K562 (cell line): ENCODE data around the gene AKAP6. TPM values are rescaled to one million over a fixed set of nuclear protein-coding genes. Genes with fewer than 3 reads are reported as not detected.

Experiments used
- ATAC-seq: fragments of 200-7000 bp; cut with Tn5 transposase; 3 replicates; pipeline ENCODE4 v1.9.1; 2020; ENCODE audit warnings: moderate library complexity
- BruUV-seq: library from RNA; stranded (reverse); fragments of 400-500 nt; replicated peaks from 2 replicates; lab custom pipeline; 2021; lab: Mats Ljungman, UMichigan
- CTCF ChIA-PET: fragments of 300-600 bp; formaldehyde crosslinking; extraction: SDS; loops from one replicate; lab custom pipeline; 2021; ENCODE audit warnings: low intra/inter-chr PET ratio; lab: Yijun Ruan, JAX
- POLR2A ChIA-PET: fragments of 300-600, 350-650 bp; sonication (Branson Sonifier 250); formaldehyde crosslinking; extraction: SDS; loops from one replicate; lab custom pipeline; 2021; ENCODE audit warnings: antibody characterized with exemption, inconsistent platforms; lab: Yijun Ruan, JAX
- DNase-seq, 4 experiments: peaks; one replicate each; pipeline versions ENCODE4 v3.0.0 to v3.0.0-alpha.2; 2011 to 2018; ENCODE audit warnings: low spot score in 3 of 4, mixed read lengths in 3 of 4; ENCODE audit errors: extremely low read depth in 1 of 4
- FAIRE-seq: peaks from 2 replicates; lab custom pipeline; 2011; peaks lifted over from hg19 to GRCh38; lab: Jason Lieb, UNC
- H2AFZ ChIP-seq: 2 replicates; pipeline ENCODE4 v1.6.0; 2011; ENCODE audit warnings: low read depth, low read length, control low read depth, inconsistent platforms
- H3K27ac ChIP-seq: fragments of 200-600 bp; 3 replicates; pipeline ENCODE4 v1.8.0; 2011; ENCODE audit warnings: low read depth, mild to moderate bottlenecking, control low read depth, inconsistent platforms, low read length, moderate library complexity, mixed read lengths; ENCODE audit errors: extremely low read depth
- H3K27me3 ChIP-seq, 2 experiments: fragments of 300-600 bp in 1 of 2; 2 replicates in 1 of 2; 3 replicates in 1 of 2; pipeline versions ENCODE4 v1.6.0 to v1.8.0; 2011; ENCODE audit warnings: inconsistent platforms in 2 of 2, low read length in 2 of 2, mild to moderate bottlenecking in 1 of 2, mixed read lengths in 1 of 2, moderate library complexity in 1 of 2; ENCODE audit not compliant: control insufficient read depth in 2 of 2, insufficient read depth in 2 of 2
- H3K36me3 ChIP-seq: fragments of 300-600 bp; 3 replicates; pipeline ENCODE4 v1.8.0; 2011; ENCODE audit warnings: mild to moderate bottlenecking, low read length, inconsistent platforms; ENCODE audit not compliant: control insufficient read depth, insufficient read depth
- H3K4me1 ChIP-seq, 2 experiments: fragments of 200-600 bp in 1 of 2; replicated peaks in 1 of 2; 2 replicates in 1 of 2; 3 replicates in 1 of 2; pipeline versions ENCODE4 v1.5.1 to v1.8.0; 2011; ENCODE audit warnings: inconsistent platforms in 2 of 2, low read length in 2 of 2, mild to moderate bottlenecking in 1 of 2, mixed read lengths in 1 of 2, moderate library complexity in 1 of 2; ENCODE audit not compliant: control insufficient read depth in 2 of 2, insufficient read depth in 2 of 2
- H3K4me2 ChIP-seq: 2 replicates; pipeline ENCODE4 v1.6.1; 2011; ENCODE audit warnings: low read length, control low read depth, inconsistent platforms, mixed read lengths; ENCODE audit not compliant: insufficient read depth
- H3K4me3 ChIP-seq: fragments of 200-600 bp; sonication (generic), shearing (Covaris generic); 2 replicates; pipeline ENCODE4 v1.5.1; 2016; ENCODE audit warnings: control low read depth, inconsistent platforms
- H3K79me2 ChIP-seq: fragments of 200-600 bp; 3 replicates; pipeline ENCODE4 v1.8.0; 2011; ENCODE audit warnings: low read length, inconsistent platforms; ENCODE audit not compliant: control insufficient read depth, insufficient read depth
- H3K9ac ChIP-seq, 2 experiments: 2 replicates each; pipeline versions ENCODE4 v1.6.0 to v1.6.1; 2011; ENCODE audit warnings: low read depth in 2 of 2, low read length in 2 of 2, control low read depth in 1 of 2, inconsistent platforms in 1 of 2, mild to moderate bottlenecking in 1 of 2, mixed read lengths in 1 of 2; ENCODE audit not compliant: insufficient read depth in 1 of 2
- H3K9me1 ChIP-seq: one replicate; pipeline ENCODE4 v1.6.0; 2011; ENCODE audit warnings: inconsistent platforms, mild to moderate bottlenecking, low read length, moderate library complexity; ENCODE audit not compliant: control insufficient read depth, insufficient read depth
- H3K9me3 ChIP-seq: replicated peaks from 2 replicates; pipeline ENCODE4 v1.5.1; 2011; ENCODE audit warnings: low read depth, low read length, inconsistent platforms; ENCODE audit not compliant: control insufficient read depth, insufficient read depth
- H4K20me1 ChIP-seq: replicated peaks from 2 replicates; pipeline ENCODE4 v1.6.1; 2011; ENCODE audit warnings: low read length, inconsistent platforms, mixed read lengths; ENCODE audit not compliant: control insufficient read depth, insufficient read depth
- CXXC5 ChIP-seq: fragments of 250-450 bp; sonication (Bioruptor Pico); IDR thresholded peaks from 2 replicates; pipeline ENCODE4 v1.8.0; 2022; ENCODE audit warnings: inconsistent platforms, mild to moderate bottlenecking, moderate library complexity
- DDX20 ChIP-seq: fragments of 450-650 bp; IDR thresholded peaks from 2 replicates; pipeline ENCODE4 v1.6.1; 2016; ENCODE audit warnings: missing genetic modification characterization, low read depth, mild to moderate bottlenecking, missing compliant biosample characterization, moderate library complexity
- DPF2 ChIP-seq: fragments of 450-650 bp; IDR thresholded peaks from 2 replicates; pipeline ENCODE4 v1.6.1; 2016
- GABPB2 ChIP-seq: fragments of 250-450 bp; sonication (Bioruptor Pico); conservative IDR thresholded peaks from 2 replicates; pipeline ENCODE4 v1.5.1; 2021; ENCODE audit warnings: mild to moderate bottlenecking
- ILK ChIP-seq: fragments of 450-650 bp; IDR thresholded peaks from 2 replicates; pipeline ENCODE4 v1.6.1; 2016; ENCODE audit warnings: missing genetic modification characterization, low read depth, mild to moderate bottlenecking, missing compliant biosample characterization, moderate library complexity, borderline replicate concordance
- MIER1 ChIP-seq: fragments of 450-650 bp; IDR thresholded peaks from 2 replicates; pipeline ENCODE4 v1.6.1; 2016; ENCODE audit warnings: antibody characterized with exemption, mild to moderate bottlenecking, low read depth
- SMARCA4 ChIP-seq: fragments of 450-650 bp; IDR thresholded peaks from 2 replicates; pipeline ENCODE4 v1.6.1; 2016
- SMARCB1 ChIP-seq: IDR thresholded peaks from 2 replicates; pipeline ENCODE4 v1.6.1; 2011; ENCODE audit warnings: improper control_type of control experiment, low read depth; ENCODE audit not compliant: insufficient read length
- ZBED1 ChIP-seq: IDR thresholded peaks from 2 replicates; pipeline ENCODE4 v1.6.1; 2014
- ZNF699 ChIP-seq: fragments of 250-450 bp; sonication (Bioruptor Pico); IDR thresholded peaks from 2 replicates; pipeline ENCODE4 v1.8.0; 2021; ENCODE audit warnings: mild to moderate bottlenecking, moderate library complexity; ENCODE audit not compliant: insufficient replicate concordance
- WGBS: fragments of 100-300 bp; shearing (Covaris generic); methylation state at CpG from one replicate; pipeline ENCODE4 v1.1.6; 2016; ENCODE audit warnings: low coverage, mixed read lengths; ENCODE audit not compliant: insufficient coverage; ENCODE audit errors: missing lambda C conversion rate; 5-methylcytosine and 5-hydroxymethylcytosine counted together
- in situ Hi-C: fragments of 300-500 bp; cut with MboI; formaldehyde crosslinking; loops from 4 replicates; pipeline ENCODE4 v1.15.0; 2018; ENCODE audit warnings: inconsistent platforms, mixed read lengths
- intact Hi-C: fragments of 100-400 bp; cut with micrococcal nuclease; formaldehyde crosslinking; loops from 2 replicates; pipeline ENCODE4 v1.14.2; 2022
- polyA plus RNA-seq, 8 experiments: library from polyadenylated mRNA; depleted of rRNA in 4 of 8; stranded (reverse) in 5 of 8; unstranded in 3 of 8; fragments of >200 nt; fragmentation: Nextera tagmentation in 2 of 8; fragmentation: Illumina TruSeq in 1 of 8; extraction: Ambion mirVana in 2 of 8; extraction: Trizol in 1 of 8; gene quantifications; 2 replicates each; pipeline versions ENCODE4 v1.2.1 to v1.2.3, GENCODE V29; 2011 to 2014; ENCODE audit warnings: inconsistent platforms in 1 of 8, missing spikeins in 1 of 8
- total RNA-seq, 7 experiments: library from RNA; depleted of rRNA in 6 of 7; stranded (reverse); fragments of >200 nt in 6 of 7; fragmentation: Illumina TruSeq in 2 of 7; extraction: Trizol in 2 of 7; gene quantifications; 2 replicates each; pipeline versions ENCODE4 v1.2.1 to v1.2.3, GENCODE V29; 2011 to 2021; ENCODE audit warnings: low replicate concordance in 1 of 7
- TF ChIP-seq, protein P1 (sequence below): fragments of 450-650 bp; IDR thresholded peaks from 2 replicates; pipeline ENCODE4 v1.6.1; 2017; ENCODE audit warnings: antibody characterized with exemption, mild to moderate bottlenecking
- TF ChIP-seq, protein P2 (sequence below): fragments of 200-800 bp; sonication (Bioruptor generic); IDR thresholded peaks from 2 replicates; pipeline ENCODE4 v1.6.1; 2017; ENCODE audit warnings: missing genetic modification characterization, missing compliant biosample characterization
- TF ChIP-seq, protein P3 (sequence below): fragments of 450-650 bp; IDR thresholded peaks from 2 replicates; pipeline ENCODE4 v1.6.1; 2018; ENCODE audit not compliant: partially characterized antibody

The AKAP6 gene
- total and polyA plus RNA-seq, 9 of the 15 experiments (the other 6 are each of a cell fraction or from before 2014, with no cell fraction given) = 0.03 to 1.7 (median 0.48) TPM

DNA sequence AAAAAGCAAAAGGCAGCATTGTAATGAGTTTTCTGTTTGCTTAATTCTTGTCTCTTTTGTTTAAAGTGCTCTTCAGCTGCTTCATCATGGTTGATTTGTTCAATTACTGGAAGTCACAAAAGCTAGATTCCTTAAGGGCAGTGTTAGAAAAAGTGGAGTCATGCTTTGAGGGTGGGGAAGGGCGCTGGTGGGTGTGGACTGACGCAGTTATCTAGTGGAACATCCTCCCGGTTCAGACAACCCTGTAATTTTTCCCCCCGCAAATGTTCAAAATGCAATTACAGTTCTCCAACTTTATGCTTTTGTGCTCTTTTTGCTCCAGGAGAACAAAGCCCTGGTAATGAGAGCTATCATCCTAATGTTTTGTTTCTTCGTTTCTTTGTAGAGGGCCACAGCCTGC lies 2.1 kb downstream of the AKAP6 start:
- H3K79me2 ChIP-seq = no peaks in the 10 kb centered on the region
- ATAC-seq (peak; percentile 93), FAIRE-seq (peak; percentile 93), DNase-seq (peak; percentile 18 to 73 (median 42))
- no peaks in the 10 kb centered on the region for H3K9me1 ChIP-seq
- ChIA-PET CTCF (no interaction called here), POLR2A (interaction anchor here (0.6 to 1.6 kb wide), 5 partner anchors 8 to 19 kb away, joined by 3 to 5 read pairs (median 3); no protein-coding TSS in a partner anchor)
- peak overlapping the region in 1 of 2 experiments; percentile 27; a peak in 1 of 4 replicates for H3K9ac ChIP-seq
- no peaks in the 10 kb centered on the region for H3K27me3 ChIP-seq
- H3K4me3 ChIP-seq = no peak overlapping the region
- H3K4me2 ChIP-seq = peak overlapping the region; percentile 45; the same call in 1 of the 2 replicates
- peaks cover 0 to 24% of the 10 kb centered on the region in 2 experiments; a peak in 3 of 5 replicates for H3K4me1 ChIP-seq
- 0% methylated on average over 4 of the region's 5 CpGs for WGBS
- intact Hi-C loops = loop anchor here (10.0 kb wide), 1 partner anchor 54 kb away; no protein-coding TSS in a partner anchor
- no peaks in the 10 kb centered on the region for H3K9me3 ChIP-seq
- in situ Hi-C loops = no loop called here
- H2AFZ ChIP-seq = peak overlapping the region; percentile 60
- H4K20me1 ChIP-seq = no peaks in the 10 kb centered on the region
- BruUV-seq = no TSS peak
- no peaks in the 10 kb centered on the region for H3K36me3 ChIP-seq
- peak overlapping the region; percentile 58 for H3K27ac ChIP-seq
- peak; percentile 55 for TF ChIP-seq DPF2
- TF ChIP-seq SMARCB1 = peak; percentile 25
- TF ChIP-seq, protein P1, sequence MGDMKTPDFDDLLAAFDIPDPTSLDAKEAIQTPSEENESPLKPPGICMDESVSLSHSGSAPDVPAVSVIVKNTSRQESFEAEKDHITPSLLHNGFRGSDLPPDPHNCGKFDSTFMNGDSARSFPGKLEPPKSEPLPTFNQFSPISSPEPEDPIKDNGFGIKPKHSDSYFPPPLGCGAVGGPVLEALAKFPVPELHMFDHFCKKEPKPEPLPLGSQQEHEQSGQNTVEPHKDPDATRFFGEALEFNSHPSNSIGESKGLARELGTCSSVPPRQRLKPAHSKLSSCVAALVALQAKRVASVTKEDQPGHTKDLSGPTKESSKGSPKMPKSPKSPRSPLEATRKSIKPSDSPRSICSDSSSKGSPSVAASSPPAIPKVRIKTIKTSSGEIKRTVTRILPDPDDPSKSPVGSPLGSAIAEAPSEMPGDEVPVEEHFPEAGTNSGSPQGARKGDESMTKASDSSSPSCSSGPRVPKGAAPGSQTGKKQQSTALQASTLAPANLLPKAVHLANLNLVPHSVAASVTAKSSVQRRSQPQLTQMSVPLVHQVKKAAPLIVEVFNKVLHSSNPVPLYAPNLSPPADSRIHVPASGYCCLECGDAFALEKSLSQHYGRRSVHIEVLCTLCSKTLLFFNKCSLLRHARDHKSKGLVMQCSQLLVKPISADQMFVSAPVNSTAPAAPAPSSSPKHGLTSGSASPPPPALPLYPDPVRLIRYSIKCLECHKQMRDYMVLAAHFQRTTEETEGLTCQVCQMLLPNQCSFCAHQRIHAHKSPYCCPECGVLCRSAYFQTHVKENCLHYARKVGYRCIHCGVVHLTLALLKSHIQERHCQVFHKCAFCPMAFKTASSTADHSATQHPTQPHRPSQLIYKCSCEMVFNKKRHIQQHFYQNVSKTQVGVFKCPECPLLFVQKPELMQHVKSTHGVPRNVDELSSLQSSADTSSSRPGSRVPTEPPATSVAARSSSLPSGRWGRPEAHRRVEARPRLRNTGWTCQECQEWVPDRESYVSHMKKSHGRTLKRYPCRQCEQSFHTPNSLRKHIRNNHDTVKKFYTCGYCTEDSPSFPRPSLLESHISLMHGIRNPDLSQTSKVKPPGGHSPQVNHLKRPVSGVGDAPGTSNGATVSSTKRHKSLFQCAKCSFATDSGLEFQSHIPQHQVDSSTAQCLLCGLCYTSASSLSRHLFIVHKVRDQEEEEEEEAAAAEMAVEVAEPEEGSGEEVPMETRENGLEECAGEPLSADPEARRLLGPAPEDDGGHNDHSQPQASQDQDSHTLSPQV = 0 out of 2 replicates have a peak, but pooled peaks have one; percentile 13
- peak; percentile 35; the same call in 1 of the 2 replicates for TF ChIP-seq CXXC5
- no peak for TF ChIP-seq ILK (tag)
- no peak for TF ChIP-seq DDX20 (tag)
- peak; percentile 42; the same call in 1 of the 2 replicates for TF ChIP-seq SMARCA4
- TF ChIP-seq, protein P2, sequence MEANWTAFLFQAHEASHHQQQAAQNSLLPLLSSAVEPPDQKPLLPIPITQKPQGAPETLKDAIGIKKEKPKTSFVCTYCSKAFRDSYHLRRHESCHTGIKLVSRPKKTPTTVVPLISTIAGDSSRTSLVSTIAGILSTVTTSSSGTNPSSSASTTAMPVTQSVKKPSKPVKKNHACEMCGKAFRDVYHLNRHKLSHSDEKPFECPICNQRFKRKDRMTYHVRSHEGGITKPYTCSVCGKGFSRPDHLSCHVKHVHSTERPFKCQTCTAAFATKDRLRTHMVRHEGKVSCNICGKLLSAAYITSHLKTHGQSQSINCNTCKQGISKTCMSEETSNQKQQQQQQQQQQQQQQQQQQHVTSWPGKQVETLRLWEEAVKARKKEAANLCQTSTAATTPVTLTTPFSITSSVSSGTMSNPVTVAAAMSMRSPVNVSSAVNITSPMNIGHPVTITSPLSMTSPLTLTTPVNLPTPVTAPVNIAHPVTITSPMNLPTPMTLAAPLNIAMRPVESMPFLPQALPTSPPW (CRISPR knock-in tag) = peak; percentile 29; the same call in 1 of the 2 replicates
- no peak for TF ChIP-seq ZNF699 (CRISPR knock-in tag)
- TF ChIP-seq, protein P3, sequence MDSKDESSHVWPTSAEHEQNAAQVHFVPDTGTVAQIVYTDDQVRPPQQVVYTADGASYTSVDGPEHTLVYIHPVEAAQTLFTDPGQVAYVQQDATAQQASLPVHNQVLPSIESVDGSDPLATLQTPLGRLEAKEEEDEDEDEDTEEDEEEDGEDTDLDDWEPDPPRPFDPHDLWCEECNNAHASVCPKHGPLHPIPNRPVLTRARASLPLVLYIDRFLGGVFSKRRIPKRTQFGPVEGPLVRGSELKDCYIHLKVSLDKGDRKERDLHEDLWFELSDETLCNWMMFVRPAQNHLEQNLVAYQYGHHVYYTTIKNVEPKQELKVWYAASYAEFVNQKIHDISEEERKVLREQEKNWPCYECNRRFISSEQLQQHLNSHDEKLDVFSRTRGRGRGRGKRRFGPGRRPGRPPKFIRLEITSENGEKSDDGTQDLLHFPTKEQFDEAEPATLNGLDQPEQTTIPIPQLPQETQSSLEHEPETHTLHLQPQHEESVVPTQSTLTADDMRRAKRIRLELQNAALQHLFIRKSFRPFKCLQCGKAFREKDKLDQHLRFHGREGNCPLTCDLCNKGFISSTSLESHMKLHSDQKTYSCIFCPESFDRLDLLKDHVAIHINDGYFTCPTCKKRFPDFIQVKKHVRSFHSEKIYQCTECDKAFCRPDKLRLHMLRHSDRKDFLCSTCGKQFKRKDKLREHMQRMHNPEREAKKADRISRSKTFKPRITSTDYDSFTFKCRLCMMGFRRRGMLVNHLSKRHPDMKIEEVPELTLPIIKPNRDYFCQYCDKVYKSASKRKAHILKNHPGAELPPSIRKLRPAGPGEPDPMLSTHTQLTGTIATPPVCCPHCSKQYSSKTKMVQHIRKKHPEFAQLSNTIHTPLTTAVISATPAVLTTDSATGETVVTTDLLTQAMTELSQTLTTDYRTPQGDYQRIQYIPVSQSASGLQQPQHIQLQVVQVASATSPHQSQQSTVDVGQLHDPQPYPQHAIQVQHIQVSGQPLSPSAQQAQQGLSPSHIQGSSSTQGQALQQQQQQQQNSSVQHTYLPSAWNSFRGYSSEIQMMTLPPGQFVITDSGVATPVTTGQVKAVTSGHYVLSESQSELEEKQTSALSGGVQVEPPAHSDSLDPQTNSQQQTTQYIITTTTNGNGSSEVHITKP = peak; percentile 10
- TF ChIP-seq ZBED1 = no peak
- TF ChIP-seq GABPB2 (CRISPR knock-in tag) = no peak
- TF ChIP-seq MIER1 = no peak
